Glutamatergic neuron (in vitro differentiated cells): ENCODE data around the gene NPAS2. TPM values are rescaled to one million over a fixed set of nuclear protein-coding genes. Genes with fewer than 3 reads are reported as not detected.

Experiments
- DNase-seq: peaks from one replicate; pipeline ENCODE4 v3.0.0; 2022
- H3K27ac Mint-ChIP-seq: one replicate; pipeline ENCODE4 v1.8.0; 2020; ENCODE audit warnings: mild to moderate bottlenecking, mixed read lengths, inconsistent platforms; ENCODE audit not compliant: unreplicated experiment
- H3K27me3 Mint-ChIP-seq: one replicate; pipeline ENCODE4 v1.8.0; 2020; ENCODE audit warnings: mild to moderate bottlenecking, moderate library complexity, mixed read lengths, inconsistent platforms; ENCODE audit not compliant: unreplicated experiment
- H3K36me3 Mint-ChIP-seq: one replicate; pipeline ENCODE4 v1.8.0; 2020; ENCODE audit warnings: mild to moderate bottlenecking, mixed read lengths, inconsistent platforms; ENCODE audit not compliant: unreplicated experiment
- H3K4me1 Mint-ChIP-seq: one replicate; pipeline ENCODE4 v1.8.0; 2020; ENCODE audit warnings: mild to moderate bottlenecking, low read depth, mixed read lengths, inconsistent platforms; ENCODE audit not compliant: unreplicated experiment
- H3K4me3 Mint-ChIP-seq: one replicate; pipeline ENCODE4 v1.8.0; 2020; ENCODE audit warnings: mild to moderate bottlenecking, mixed read lengths, inconsistent platforms; ENCODE audit not compliant: unreplicated experiment
- H3K9me3 Mint-ChIP-seq: one replicate; pipeline ENCODE4 v1.8.0; 2020; ENCODE audit warnings: mild to moderate bottlenecking, moderate library complexity, mixed read lengths, inconsistent platforms; ENCODE audit not compliant: unreplicated experiment
- total RNA-seq: library from RNA; stranded (reverse); fragmentation: NEBNext Ultra II Directional; extraction: Animal tissue kit (Norgen Biotek cat#: 25700); gene quantifications from one replicate; pipeline ENCODE4 v1.2.1, GENCODE V29; 2021; ENCODE audit not compliant: unreplicated experiment
- TF ChIP-seq, protein P1 (sequence below): fragments of 200-600 bp; sonication (generic); IDR thresholded peaks from one replicate; pipeline ENCODE4 v1.5.0; 2021; ENCODE audit not compliant: partially characterized antibody, unreplicated experiment

The NPAS2 gene
- total RNA-seq, 1 donor from 2014 or later = 0.54 TPM

DNA sequence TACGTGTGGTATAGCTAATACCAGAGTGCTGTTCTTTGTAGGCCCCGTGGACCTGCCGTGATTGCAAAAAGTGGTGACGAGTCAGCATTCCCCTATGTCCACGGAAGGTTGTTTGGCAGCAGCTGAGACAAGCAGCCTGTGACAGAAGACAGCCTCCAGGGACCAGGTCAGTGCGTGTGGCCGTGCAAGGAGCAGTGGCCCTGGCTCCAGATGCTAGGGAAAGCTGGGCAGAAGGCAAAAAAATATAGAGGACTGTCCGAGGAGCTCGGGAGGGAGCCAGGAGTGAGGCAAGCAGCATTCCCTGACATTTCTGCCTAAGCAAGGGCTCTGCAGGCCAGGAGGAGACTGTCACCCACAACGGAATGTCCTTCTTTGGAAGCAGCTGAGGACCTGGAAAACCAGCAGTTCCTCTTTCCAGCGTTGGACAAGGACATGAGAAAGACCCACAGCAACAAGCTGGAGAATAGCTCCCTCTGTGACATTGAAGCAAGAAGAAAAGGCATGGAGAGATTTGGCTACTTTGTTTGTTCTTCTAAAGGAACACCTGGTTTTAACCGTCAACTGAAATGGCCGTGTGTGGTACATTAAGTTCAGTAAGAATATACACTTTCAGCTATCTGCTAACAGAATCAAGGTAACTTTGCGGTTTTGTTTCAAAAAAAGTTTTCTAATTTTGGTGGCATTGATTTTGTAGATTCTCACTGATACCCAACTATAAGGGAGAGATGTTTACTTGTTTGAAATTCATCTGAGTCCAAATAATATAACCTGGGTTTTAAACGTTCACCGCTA lies 58.3 kb downstream of the NPAS2 start:
- H3K4me3 Mint-ChIP-seq = no peak overlapping the region
- peaks cover 2% of the 10 kb centered on the region for H3K27me3 Mint-ChIP-seq
- peak; percentile 56 for DNase-seq
- H3K36me3 Mint-ChIP-seq = no peaks in the 10 kb centered on the region
- TF ChIP-seq, protein P1, sequence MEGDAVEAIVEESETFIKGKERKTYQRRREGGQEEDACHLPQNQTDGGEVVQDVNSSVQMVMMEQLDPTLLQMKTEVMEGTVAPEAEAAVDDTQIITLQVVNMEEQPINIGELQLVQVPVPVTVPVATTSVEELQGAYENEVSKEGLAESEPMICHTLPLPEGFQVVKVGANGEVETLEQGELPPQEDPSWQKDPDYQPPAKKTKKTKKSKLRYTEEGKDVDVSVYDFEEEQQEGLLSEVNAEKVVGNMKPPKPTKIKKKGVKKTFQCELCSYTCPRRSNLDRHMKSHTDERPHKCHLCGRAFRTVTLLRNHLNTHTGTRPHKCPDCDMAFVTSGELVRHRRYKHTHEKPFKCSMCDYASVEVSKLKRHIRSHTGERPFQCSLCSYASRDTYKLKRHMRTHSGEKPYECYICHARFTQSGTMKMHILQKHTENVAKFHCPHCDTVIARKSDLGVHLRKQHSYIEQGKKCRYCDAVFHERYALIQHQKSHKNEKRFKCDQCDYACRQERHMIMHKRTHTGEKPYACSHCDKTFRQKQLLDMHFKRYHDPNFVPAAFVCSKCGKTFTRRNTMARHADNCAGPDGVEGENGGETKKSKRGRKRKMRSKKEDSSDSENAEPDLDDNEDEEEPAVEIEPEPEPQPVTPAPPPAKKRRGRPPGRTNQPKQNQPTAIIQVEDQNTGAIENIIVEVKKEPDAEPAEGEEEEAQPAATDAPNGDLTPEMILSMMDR = no peak
- peaks cover 10% of the 10 kb centered on the region for H3K4me1 Mint-ChIP-seq
- peak overlapping the region; percentile 39 for H3K27ac Mint-ChIP-seq
- peaks cover 4% of the 10 kb centered on the region for H3K9me3 Mint-ChIP-seq

DNA sequence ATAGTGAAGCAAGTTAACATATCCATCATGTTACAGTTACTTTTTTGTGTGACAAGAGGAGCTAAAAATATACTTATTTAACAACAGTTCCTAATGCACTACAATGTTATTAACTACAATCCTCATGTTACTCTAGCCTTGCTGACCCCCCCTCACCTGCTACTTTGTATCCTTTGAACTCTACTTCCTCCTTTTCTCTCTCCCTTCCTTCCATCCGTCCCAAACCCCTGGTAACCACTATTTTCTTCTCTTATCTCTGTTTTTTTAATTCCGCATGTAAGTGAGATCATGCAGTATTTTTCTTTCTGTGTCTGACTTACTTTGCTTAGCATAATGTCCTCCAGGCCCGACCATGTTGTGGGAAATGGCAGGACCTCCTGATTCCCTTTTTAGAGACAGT lies 59.4 kb downstream of the NPAS2 start:
- Mint-ChIP-seq H3K36me3 (no peaks in the 10 kb centered on the region), H3K4me1 (peaks cover 10% of the 10 kb centered on the region)

DNA sequence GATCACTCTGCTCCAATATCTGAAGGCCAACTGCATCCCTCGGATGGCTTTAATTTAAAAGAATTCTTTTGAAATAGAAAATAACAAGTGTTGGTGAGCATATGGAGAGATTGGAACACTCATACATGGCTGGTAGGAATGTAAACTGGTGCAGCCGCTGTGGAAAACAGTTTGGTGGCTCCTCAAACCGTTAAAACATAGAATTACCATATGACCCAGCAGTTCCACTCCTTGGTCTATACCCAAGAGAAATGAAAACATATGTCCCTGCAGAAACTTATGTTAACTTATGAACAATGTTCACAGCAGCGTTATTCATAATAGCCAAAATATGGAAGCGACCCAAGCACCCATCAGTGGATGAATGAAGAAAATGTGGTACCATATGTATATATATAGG lies 60.1 kb downstream of the NPAS2 start:
- Mint-ChIP-seq H3K27me3 (peaks cover 2% of the 10 kb centered on the region), H3K4me3 (no peak overlapping the region), H3K9me3 (peaks cover 4% of the 10 kb centered on the region), H3K36me3 (no peaks in the 10 kb centered on the region), H3K27ac (no peak overlapping the region), H3K4me1 (peaks cover 10% of the 10 kb centered on the region)
- TF ChIP-seq, protein P1 = no peak
- DNase-seq = no peak

More for the DNA sequence above, 59.4 kb downstream of the NPAS2 start:
- H3K27ac Mint-ChIP-seq = no peak overlapping the region
- no peak overlapping the region for H3K4me3 Mint-ChIP-seq
- peaks cover 2% of the 10 kb centered on the region for H3K27me3 Mint-ChIP-seq
- no peak for DNase-seq
- peaks cover 4% of the 10 kb centered on the region for H3K9me3 Mint-ChIP-seq
- TF ChIP-seq, protein P1 = no peak

DNA sequence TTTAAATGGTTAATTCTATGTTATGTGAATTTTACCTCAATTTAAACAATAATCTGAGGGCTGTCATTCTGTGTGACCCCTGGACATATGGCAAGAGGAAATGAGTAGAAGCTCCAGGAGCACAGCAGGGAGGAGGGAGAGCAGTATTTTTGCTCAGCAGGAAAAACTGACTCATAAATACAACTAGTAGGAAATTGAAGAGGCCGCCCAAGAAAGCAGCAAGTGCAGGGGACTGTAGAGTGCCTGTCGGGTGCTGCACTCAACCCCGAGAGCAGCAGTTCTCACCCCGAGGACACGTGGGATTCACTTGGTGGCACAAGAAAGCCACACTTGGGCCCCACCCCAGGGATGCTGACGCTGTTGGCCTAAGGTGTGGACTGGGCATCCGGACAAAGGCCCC lies 60.8 kb downstream of the NPAS2 start:
- TF ChIP-seq, protein P1 = no peak
- H3K9me3 Mint-ChIP-seq = peaks cover 4% of the 10 kb centered on the region
- H3K4me1 Mint-ChIP-seq = peaks cover 10% of the 10 kb centered on the region
- H3K27me3 Mint-ChIP-seq = peaks cover 2% of the 10 kb centered on the region
- H3K27ac Mint-ChIP-seq = no peak overlapping the region
- no peak for DNase-seq
- no peaks in the 10 kb centered on the region for H3K36me3 Mint-ChIP-seq
- H3K4me3 Mint-ChIP-seq = no peak overlapping the region

DNA sequence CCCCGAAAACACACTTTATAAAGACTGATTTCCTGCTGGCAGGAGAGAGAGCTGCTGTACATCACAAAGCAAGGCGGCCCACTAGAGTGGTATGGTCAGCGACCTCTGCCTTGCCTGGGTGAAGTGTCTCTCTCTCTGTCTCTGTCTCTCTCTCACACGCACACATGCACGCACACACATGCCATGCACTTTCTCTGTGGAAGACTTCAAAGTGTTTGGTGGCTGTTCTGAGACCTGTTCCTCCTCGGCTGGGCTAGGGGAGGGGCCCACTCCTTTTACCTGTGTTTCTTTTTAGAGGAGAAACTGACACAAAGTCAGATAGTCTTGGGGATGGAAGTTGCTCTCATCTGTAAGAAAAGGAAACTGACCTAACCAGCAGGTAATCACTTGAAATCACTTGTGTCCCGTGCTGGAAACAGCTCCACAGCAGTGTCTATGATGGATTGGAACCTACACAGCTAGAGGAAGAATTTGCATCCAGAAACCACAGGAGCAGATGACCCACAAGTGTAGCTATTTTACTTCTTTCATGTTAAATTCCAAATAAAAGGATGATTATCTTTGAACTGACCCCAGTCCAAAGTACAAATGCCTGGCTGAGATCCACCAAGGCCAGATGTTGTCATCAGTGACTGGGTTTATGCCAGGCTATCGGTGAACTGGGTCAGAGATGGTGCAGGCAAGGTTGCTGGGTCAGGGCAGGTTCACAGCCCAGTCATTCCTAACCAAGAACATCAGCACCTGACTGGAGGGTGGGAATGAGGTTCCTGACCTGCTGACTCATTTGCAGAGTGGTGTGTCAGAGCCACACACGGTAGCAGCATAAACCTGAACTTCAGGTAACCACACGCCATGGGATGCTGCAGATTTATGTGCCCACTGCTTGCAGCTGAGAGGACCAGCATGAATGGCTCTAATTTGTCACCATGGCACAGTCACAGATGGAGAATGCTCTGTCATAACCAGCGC lies 63.0 kb downstream of the NPAS2 start:
- Mint-ChIP-seq H3K27ac (no peak overlapping the region), H3K27me3 (peaks cover 5% of the 10 kb centered on the region), H3K4me1 (peaks cover 5% of the 10 kb centered on the region), H3K9me3 (peaks cover 3% of the 10 kb centered on the region), H3K36me3 (no peaks in the 10 kb centered on the region), H3K4me3 (no peak overlapping the region)
- TF ChIP-seq, protein P1 = no peak
- DNase-seq = no peak
